ENCODE data around the gene FBXL16. TPM values are rescaled to one million over a fixed set of nuclear protein-coding genes. Genes with fewer than 3 reads are reported as not detected.
A peak's percentile ranks its signal among the peaks of the same experiment; 100 is the strongest.

The FBXL16 gene
- total RNA-seq, 1 donor from 2014 or later = not detected

GRCh38 chr16:672851-673250, 32.8 kb downstream of the FBXL16 start:
- Histone ChIP-seq H3K9ac (ENCODE audit: low read depth in 1 of 3, low read length in 3 of 3) (no peak overlapping the region), H3K4me3 (ENCODE audit: low read length in 3 of 3) (no peak overlapping the region), H3K4me1 (ENCODE audit: control insufficient read depth in 3 of 3, insufficient read depth in 3 of 3, low read length in 3 of 3) (peaks cover 12 to 19% (median 17%) of the 10 kb centered on the region in 3 donors), H3K9me3 (ENCODE audit: control insufficient read depth in 3 of 3, low read length in 3 of 3) (no peaks in the 10 kb centered on the region), H3K36me3 (ENCODE audit: control insufficient read depth in 3 of 3, insufficient read depth in 3 of 3, low read length in 3 of 3) (peaks cover 32 to 40% (median 37%) of the 10 kb centered on the region in 3 donors), H3K27me3 (ENCODE audit: control insufficient read depth in 3 of 3, insufficient read depth in 3 of 3, low read length in 3 of 3) (peaks cover 0 to 16% (median 7%) of the 10 kb centered on the region in 3 donors), H3K27ac (ENCODE audit: low read depth, low read length) (no peak overlapping the region)

GRCh38 chr16:672371-672770, 33.2 kb downstream of the FBXL16 start:
- Histone ChIP-seq H3K9me3 (ENCODE audit: control insufficient read depth in 3 of 3, low read length in 3 of 3) (no peaks in the 10 kb centered on the region), H3K4me1 (ENCODE audit: control insufficient read depth in 3 of 3, insufficient read depth in 3 of 3, low read length in 3 of 3) (peaks cover 16 to 23% (median 21%) of the 10 kb centered on the region in 3 donors), H3K4me3 (ENCODE audit: low read length in 3 of 3) (no peak overlapping the region), H3K27me3 (ENCODE audit: control insufficient read depth in 3 of 3, insufficient read depth in 3 of 3, low read length in 3 of 3) (peaks cover 0 to 15% (median 7%) of the 10 kb centered on the region in 3 donors), H3K36me3 (ENCODE audit: control insufficient read depth in 3 of 3, insufficient read depth in 3 of 3, low read length in 3 of 3) (peaks cover 32 to 40% (median 37%) of the 10 kb centered on the region in 3 donors), H3K9ac (ENCODE audit: low read depth in 1 of 3, low read length in 3 of 3) (no peak overlapping the region), H3K27ac (ENCODE audit: low read depth, low read length) (no peak overlapping the region)

GRCh38 chr16:671353-672131, 34.1 kb downstream of the FBXL16 start:
- peaks cover 32 to 40% (median 37%) of the 10 kb centered on the region in 3 donors for H3K36me3 ChIP-seq (ENCODE audit: control insufficient read depth in 3 of 3, insufficient read depth in 3 of 3, low read length in 3 of 3)
- no peaks in the 10 kb centered on the region for H3K9me3 ChIP-seq (ENCODE audit: control insufficient read depth in 3 of 3, low read length in 3 of 3)
- peaks cover 0 to 12% (median 7%) of the 10 kb centered on the region in 3 donors for H3K27me3 ChIP-seq (ENCODE audit: control insufficient read depth in 3 of 3, insufficient read depth in 3 of 3, low read length in 3 of 3)
- H3K9ac ChIP-seq (ENCODE audit: low read depth in 1 of 3, low read length in 3 of 3) = no peak overlapping the region
- H3K4me1 ChIP-seq (ENCODE audit: control insufficient read depth in 3 of 3, insufficient read depth in 3 of 3, low read length in 3 of 3) = peaks cover 19 to 27% (median 25%) of the 10 kb centered on the region in 3 donors
- H3K27ac ChIP-seq (ENCODE audit: low read depth, low read length) = no peak overlapping the region
- no peak overlapping the region for H3K4me3 ChIP-seq (ENCODE audit: low read length in 3 of 3)

- H3K9ac ChIP-seq (ENCODE audit: low read depth in 1 of 3, low read length in 3 of 3) = no peak overlapping the region
- peaks cover 19 to 27% (median 24%) of the 10 kb centered on the region in 3 donors for H3K4me1 ChIP-seq (ENCODE audit: control insufficient read depth in 3 of 3, insufficient read depth in 3 of 3, low read length in 3 of 3)
- H3K27me3 ChIP-seq (ENCODE audit: control insufficient read depth in 3 of 3, insufficient read depth in 3 of 3, low read length in 3 of 3) = peaks cover 0 to 7% (median 7%) of the 10 kb centered on the region in 3 donors
- H3K9me3 ChIP-seq (ENCODE audit: control insufficient read depth in 3 of 3, low read length in 3 of 3) = no peaks in the 10 kb centered on the region
- peaks cover 32 to 40% (median 37%) of the 10 kb centered on the region in 3 donors for H3K36me3 ChIP-seq (ENCODE audit: control insufficient read depth in 3 of 3, insufficient read depth in 3 of 3, low read length in 3 of 3)
- H3K4me3 ChIP-seq (ENCODE audit: low read length in 3 of 3) = no peak overlapping the region
- H3K27ac ChIP-seq (ENCODE audit: low read depth, low read length) = no peak overlapping the region
Measured at GRCh38 chr16:670485-671352, 34.9 kb downstream of the FBXL16 start.

- Histone ChIP-seq H3K4me3 (ENCODE audit: low read length in 3 of 3) (no peak overlapping the region), H3K36me3 (ENCODE audit: control insufficient read depth in 3 of 3, insufficient read depth in 3 of 3, low read length in 3 of 3) (peaks cover 32 to 40% (median 37%) of the 10 kb centered on the region in 3 donors), H3K4me1 (ENCODE audit: control insufficient read depth in 3 of 3, insufficient read depth in 3 of 3, low read length in 3 of 3) (peaks cover 16 to 20% (median 18%) of the 10 kb centered on the region in 3 donors), H3K27ac (ENCODE audit: low read depth, low read length) (no peak overlapping the region), H3K9ac (ENCODE audit: low read depth in 1 of 3, low read length in 3 of 3) (peak overlapping the region in 2 of 3 donors; percentile 3 to 82), H3K9me3 (ENCODE audit: control insufficient read depth in 3 of 3, low read length in 3 of 3) (no peaks in the 10 kb centered on the region), H3K27me3 (ENCODE audit: control insufficient read depth in 3 of 3, insufficient read depth in 3 of 3, low read length in 3 of 3) (peaks cover 0 to under 1% (median 0%) of the 10 kb centered on the region in 3 donors)
Measured at GRCh38 chr16:669666-670065, 35.9 kb downstream of the FBXL16 start.

- H3K27ac ChIP-seq (ENCODE audit: low read depth, low read length) = peak overlapping the region; percentile 69
- peak overlapping the region; percentile 81 to 90 (median 82) for H3K9ac ChIP-seq (ENCODE audit: low read depth in 1 of 3, low read length in 3 of 3)
- no peaks in the 10 kb centered on the region for H3K9me3 ChIP-seq (ENCODE audit: control insufficient read depth in 3 of 3, low read length in 3 of 3)
- H3K36me3 ChIP-seq (ENCODE audit: control insufficient read depth in 3 of 3, insufficient read depth in 3 of 3, low read length in 3 of 3) = peaks cover 32 to 40% (median 34%) of the 10 kb centered on the region in 3 donors
- peak overlapping the region; percentile 68 to 83 (median 81) for H3K4me3 ChIP-seq (ENCODE audit: low read length in 3 of 3)
- no peaks in the 10 kb centered on the region for H3K27me3 ChIP-seq (ENCODE audit: control insufficient read depth in 3 of 3, insufficient read depth in 3 of 3, low read length in 3 of 3)
- peaks cover 16 to 20% (median 17%) of the 10 kb centered on the region in 3 donors for H3K4me1 ChIP-seq (ENCODE audit: control insufficient read depth in 3 of 3, insufficient read depth in 3 of 3, low read length in 3 of 3)
Measured at GRCh38 chr16:668519-669171, 37.0 kb downstream of the FBXL16 start.

GRCh38 chr16:667780-668518, 37.7 kb downstream of the FBXL16 start, which contains the start of gene RHOT2:
Gene RHOT2, plus strand, starts transcription at chr16:668132. Its CDS starts 68 bp downstream, at chr16:668200.
- Histone ChIP-seq H3K9me3 (ENCODE audit: control insufficient read depth in 3 of 3, low read length in 3 of 3) (no peaks in the 10 kb centered on the region), H3K36me3 (ENCODE audit: control insufficient read depth in 3 of 3, insufficient read depth in 3 of 3, low read length in 3 of 3) (peaks cover 27 to 38% (median 28%) of the 10 kb centered on the region in 3 donors), H3K27ac (ENCODE audit: low read depth, low read length) (peak within 1 kb of the TSS; percentile 69), H3K27me3 (ENCODE audit: control insufficient read depth in 3 of 3, insufficient read depth in 3 of 3, low read length in 3 of 3) (no peaks in the 10 kb centered on the region), H3K4me1 (ENCODE audit: control insufficient read depth in 3 of 3, insufficient read depth in 3 of 3, low read length in 3 of 3) (peaks cover 16 to 20% (median 17%) of the 10 kb centered on the region in 3 donors), H3K4me3 (ENCODE audit: low read length in 3 of 3) (peak within 1 kb of the TSS; percentile 68 to 83 (median 81)), H3K9ac (ENCODE audit: low read depth in 1 of 3, low read length in 3 of 3) (peak within 1 kb of the TSS; percentile 81 to 90 (median 88))

GRCh38 chr16:667113-667779, 38.4 kb downstream of the FBXL16 start:
- Histone ChIP-seq H3K36me3 (ENCODE audit: control insufficient read depth in 3 of 3, insufficient read depth in 3 of 3, low read length in 3 of 3) (peaks cover 20 to 31% (median 21%) of the 10 kb centered on the region in 3 donors), H3K9ac (ENCODE audit: low read depth in 1 of 3, low read length in 3 of 3) (peak overlapping the region; percentile 72 to 88 (median 83)), H3K9me3 (ENCODE audit: control insufficient read depth in 3 of 3, low read length in 3 of 3) (no peaks in the 10 kb centered on the region), H3K4me1 (ENCODE audit: control insufficient read depth in 3 of 3, insufficient read depth in 3 of 3, low read length in 3 of 3) (peaks cover 16 to 20% (median 17%) of the 10 kb centered on the region in 3 donors), H3K27ac (ENCODE audit: low read depth, low read length) (peak overlapping the region; percentile 69), H3K4me3 (ENCODE audit: low read length in 3 of 3) (peak overlapping the region; percentile 50 to 81 (median 51)), H3K27me3 (ENCODE audit: control insufficient read depth in 3 of 3, insufficient read depth in 3 of 3, low read length in 3 of 3) (no peaks in the 10 kb centered on the region)

Data from skeletal muscle tissue (tissue), 4 donors.